ENCODE measurements around the gene METRN.

The METRN gene

GRCh38 chr16:670485-671352 is 44.2 kb upstream of the METRN start:
- no peak for DNase-seq
- Histone ChIP-seq H3K79me1 (replicated peaks; ENCODE audit: low read length, poor library complexity, severe bottlenecking) (peaks cover 23% of the 10 kb centered on the region), H2BK12ac (ENCODE audit: low read length in 2 of 2) (no peak overlapping the region), H3K4me2 (ENCODE audit: low read length, poor library complexity, severe bottlenecking) (no peak overlapping the region), H2BK120ac (ENCODE audit: low read depth, low read length) (no peak overlapping the region), H3K27me3 (ENCODE audit: control insufficient read depth in 1 of 2, insufficient read depth in 1 of 2, low read length in 2 of 2) (no peaks in the 10 kb centered on the region), H2AFZ (ENCODE audit: low read depth, low read length) (no peak overlapping the region), H3K4me1 (ENCODE audit: control insufficient read depth, insufficient read depth, low read depth, low read length) (peaks cover 33% of the 10 kb centered on the region), H3K14ac (ENCODE audit: low read length in 2 of 2) (no peak overlapping the region), H3K4me3 (ENCODE audit: insufficient read depth in 1 of 2, low read depth in 1 of 2, low read length in 2 of 2) (no peak overlapping the region), H3K27ac (ENCODE audit: low read length, poor library complexity, severe bottlenecking) (no peak overlapping the region), H3K4ac (ENCODE audit: low read depth in 1 of 2, low read length in 2 of 2) (no peak overlapping the region), H2BK15ac (ENCODE audit: low read depth, poor library complexity, severe bottlenecking) (no peak overlapping the region), H3K23ac (ENCODE audit: low read length in 2 of 2) (no peak overlapping the region), H4K8ac (ENCODE audit: low read length) (no peak overlapping the region), H4K91ac (ENCODE audit: low read length) (no peak overlapping the region), H3K18ac (ENCODE audit: low read depth in 1 of 2, low read length in 2 of 2) (no peak overlapping the region), H3K9me3 (ENCODE audit: control insufficient read depth, low read length) (no peaks in the 10 kb centered on the region), H3K36me3 (ENCODE audit: control insufficient read depth in 1 of 2, insufficient read depth in 2 of 2, low read depth in 1 of 2, low read length in 2 of 2) (peaks cover 43 to 68% of the 10 kb centered on the region in 2 experiments), H3K9ac (ENCODE audit: low read length) (no peak overlapping the region), H2BK5ac (ENCODE audit: low read depth, low read length, poor library complexity, severe bottlenecking) (no peak overlapping the region), H2AK5ac (ENCODE audit: low read length, severe bottlenecking) (no peak overlapping the region)
- WGBS, result 96% methylated on average over 48 of the region's 52 CpGs

GRCh38 chr16:671353-672131 is 43.4 kb upstream of the METRN start:
- H3K23ac ChIP-seq (ENCODE audit: low read length in 2 of 2), result no peak overlapping the region
- H3K18ac ChIP-seq (ENCODE audit: low read depth in 1 of 2, low read length in 2 of 2), result no peak overlapping the region
- no peak overlapping the region for H2BK12ac ChIP-seq (ENCODE audit: low read length in 2 of 2)
- no peak overlapping the region for H3K27ac ChIP-seq (ENCODE audit: low read length, poor library complexity, severe bottlenecking)
- H3K27me3 ChIP-seq (ENCODE audit: control insufficient read depth in 1 of 2, insufficient read depth in 1 of 2, low read length in 2 of 2), result no peaks in the 10 kb centered on the region
- H3K4me2 ChIP-seq (ENCODE audit: low read length, poor library complexity, severe bottlenecking), result no peak overlapping the region
- peaks cover 23% of the 10 kb centered on the region for H3K79me1 ChIP-seq (replicated peaks; ENCODE audit: low read length, poor library complexity, severe bottlenecking)
- H3K9me3 ChIP-seq (ENCODE audit: control insufficient read depth, low read length), result no peaks in the 10 kb centered on the region
- H2AFZ ChIP-seq (ENCODE audit: low read depth, low read length), result no peak overlapping the region
- H3K4me1 ChIP-seq (ENCODE audit: control insufficient read depth, insufficient read depth, low read depth, low read length), result peaks cover 39% of the 10 kb centered on the region
- no peak overlapping the region for H3K14ac ChIP-seq (ENCODE audit: low read length in 2 of 2)
- H4K8ac ChIP-seq (ENCODE audit: low read length), result no peak overlapping the region
- H2BK15ac ChIP-seq (ENCODE audit: low read depth, poor library complexity, severe bottlenecking), result no peak overlapping the region
- WGBS, result 96% methylated on average over 40 of the region's 40 CpGs
- no peak overlapping the region for H2BK120ac ChIP-seq (ENCODE audit: low read depth, low read length)
- H3K4me3 ChIP-seq (ENCODE audit: insufficient read depth in 1 of 2, low read depth in 1 of 2, low read length in 2 of 2), result no peak overlapping the region
- no peak overlapping the region for H3K4ac ChIP-seq (ENCODE audit: low read depth in 1 of 2, low read length in 2 of 2)
- DNase-seq, result no peak
- H3K36me3 ChIP-seq (ENCODE audit: control insufficient read depth in 1 of 2, insufficient read depth in 2 of 2, low read depth in 1 of 2, low read length in 2 of 2), result peaks cover 41 to 62% of the 10 kb centered on the region in 2 experiments
- H2BK5ac ChIP-seq (ENCODE audit: low read depth, low read length, poor library complexity, severe bottlenecking), result no peak overlapping the region
- H3K9ac ChIP-seq (ENCODE audit: low read length), result no peak overlapping the region
- no peak overlapping the region for H2AK5ac ChIP-seq (ENCODE audit: low read length, severe bottlenecking)
- H4K91ac ChIP-seq (ENCODE audit: low read length), result no peak overlapping the region

- Histone ChIP-seq H3K9me3 (ENCODE audit: control insufficient read depth, low read length) (no peaks in the 10 kb centered on the region), H3K79me1 (replicated peaks; ENCODE audit: low read length, poor library complexity, severe bottlenecking) (peaks cover 23% of the 10 kb centered on the region), H3K27me3 (ENCODE audit: control insufficient read depth in 1 of 2, insufficient read depth in 1 of 2, low read length in 2 of 2) (no peaks in the 10 kb centered on the region), H3K27ac (ENCODE audit: low read length, poor library complexity, severe bottlenecking) (no peak overlapping the region), H3K4me1 (ENCODE audit: control insufficient read depth, insufficient read depth, low read depth, low read length) (peaks cover 40% of the 10 kb centered on the region), H2BK15ac (ENCODE audit: low read depth, poor library complexity, severe bottlenecking) (no peak overlapping the region), H3K9ac (ENCODE audit: low read length) (no peak overlapping the region), H2BK12ac (ENCODE audit: low read length in 2 of 2) (no peak overlapping the region), H4K8ac (ENCODE audit: low read length) (no peak overlapping the region), H2AFZ (ENCODE audit: low read depth, low read length) (no peak overlapping the region), H2AK5ac (ENCODE audit: low read length, severe bottlenecking) (no peak overlapping the region), H3K23ac (ENCODE audit: low read length in 2 of 2) (no peak overlapping the region), H4K91ac (ENCODE audit: low read length) (peak overlapping the region; percentile 46), H3K4ac (ENCODE audit: low read depth in 1 of 2, low read length in 2 of 2) (no peak overlapping the region), H3K4me3 (ENCODE audit: insufficient read depth in 1 of 2, low read depth in 1 of 2, low read length in 2 of 2) (no peak overlapping the region), H3K36me3 (ENCODE audit: control insufficient read depth in 1 of 2, insufficient read depth in 2 of 2, low read depth in 1 of 2, low read length in 2 of 2) (peaks cover 41 to 65% of the 10 kb centered on the region in 2 experiments), H2BK5ac (ENCODE audit: low read depth, low read length, poor library complexity, severe bottlenecking) (no peak overlapping the region), H2BK120ac (ENCODE audit: low read depth, low read length) (no peak overlapping the region), H3K4me2 (ENCODE audit: low read length, poor library complexity, severe bottlenecking) (no peak overlapping the region), H3K18ac (ENCODE audit: low read depth in 1 of 2, low read length in 2 of 2) (no peak overlapping the region), H3K14ac (ENCODE audit: low read length in 2 of 2) (no peak overlapping the region)
- DNase-seq, result no peak
- 98% methylated on average over 19 of the region's 19 CpGs for WGBS
Measured at GRCh38 chr16:672371-672770, 42.5 kb upstream of the METRN start.

- no peak overlapping the region for H2BK15ac ChIP-seq (ENCODE audit: low read depth, poor library complexity, severe bottlenecking)
- H4K91ac ChIP-seq (ENCODE audit: low read length), result peak overlapping the region; percentile 46
- H2AFZ ChIP-seq (ENCODE audit: low read depth, low read length), result no peak overlapping the region
- no peak overlapping the region for H3K18ac ChIP-seq (ENCODE audit: low read depth in 1 of 2, low read length in 2 of 2)
- no peak overlapping the region for H3K23ac ChIP-seq (ENCODE audit: low read length in 2 of 2)
- no peak overlapping the region for H3K9ac ChIP-seq (ENCODE audit: low read length)
- no peak for DNase-seq
- H2AK5ac ChIP-seq (ENCODE audit: low read length, severe bottlenecking), result no peak overlapping the region
- H3K4me2 ChIP-seq (ENCODE audit: low read length, poor library complexity, severe bottlenecking), result no peak overlapping the region
- H2BK120ac ChIP-seq (ENCODE audit: low read depth, low read length), result no peak overlapping the region
- H3K14ac ChIP-seq (ENCODE audit: low read length in 2 of 2), result no peak overlapping the region
- H3K27ac ChIP-seq (ENCODE audit: low read length, poor library complexity, severe bottlenecking), result no peak overlapping the region
- peaks cover 37% of the 10 kb centered on the region for H3K4me1 ChIP-seq (ENCODE audit: control insufficient read depth, insufficient read depth, low read depth, low read length)
- peaks cover 23% of the 10 kb centered on the region for H3K79me1 ChIP-seq (replicated peaks; ENCODE audit: low read length, poor library complexity, severe bottlenecking)
- H3K27me3 ChIP-seq (ENCODE audit: control insufficient read depth in 1 of 2, insufficient read depth in 1 of 2, low read length in 2 of 2), result no peaks in the 10 kb centered on the region
- no peak overlapping the region for H3K4ac ChIP-seq (ENCODE audit: low read depth in 1 of 2, low read length in 2 of 2)
- H2BK12ac ChIP-seq (ENCODE audit: low read length in 2 of 2), result no peak overlapping the region
- H3K9me3 ChIP-seq (ENCODE audit: control insufficient read depth, low read length), result no peaks in the 10 kb centered on the region
- H3K36me3 ChIP-seq (ENCODE audit: control insufficient read depth in 1 of 2, insufficient read depth in 2 of 2, low read depth in 1 of 2, low read length in 2 of 2), result peaks cover 41 to 70% of the 10 kb centered on the region in 2 experiments
- 95% methylated on average over 21 of the region's 21 CpGs for WGBS
- H2BK5ac ChIP-seq (ENCODE audit: low read depth, low read length, poor library complexity, severe bottlenecking), result no peak overlapping the region
- H4K8ac ChIP-seq (ENCODE audit: low read length), result no peak overlapping the region
- no peak overlapping the region for H3K4me3 ChIP-seq (ENCODE audit: insufficient read depth in 1 of 2, low read depth in 1 of 2, low read length in 2 of 2)
Measured at GRCh38 chr16:672851-673250, 42.1 kb upstream of the METRN start.
